Neutrophil (primary cell): ENCODE data around the gene FAM3D.

Source experiments
- H3K27ac ChIP-seq: fragments of 200-600 bp; sonication (generic); 2 replicates; pipeline ENCODE4 v1.5.1; 2016; ENCODE audit warnings: mild to moderate bottlenecking, moderate library complexity
- H3K27me3 ChIP-seq: fragments of 200-600 bp; sonication (generic); 2 replicates; pipeline ENCODE4 v1.6.0; 2016; ENCODE audit warnings: mild to moderate bottlenecking
- H3K36me3 ChIP-seq: fragments of 200-600 bp; sonication (generic); 2 replicates; pipeline ENCODE4 v1.5.1; 2017
- H3K4me1 ChIP-seq, 2 experiments: fragments of 200-600 bp in 1 of 2; sonication (generic) in 1 of 2; 1 replicate in 1 of 2; 2 replicates in 1 of 2; pipeline versions ENCODE4 v1.5.1 to v1.6.1; 2013 to 2016; ENCODE audit warnings: low read depth in 1 of 2, low read length in 1 of 2, mild to moderate bottlenecking in 1 of 2, moderate library complexity in 1 of 2; ENCODE audit not compliant: control insufficient read depth in 1 of 2, insufficient read depth in 1 of 2
- H3K4me3 ChIP-seq, 2 experiments: fragments of 200-600 bp in 1 of 2; sonication (generic) in 1 of 2; 1 replicate in 1 of 2; 2 replicates in 1 of 2; pipeline ENCODE4 v1.5.1; 2013 to 2016; ENCODE audit warnings: low read depth in 1 of 2, low read length in 1 of 2, mild to moderate bottlenecking in 1 of 2, moderate library complexity in 1 of 2
- H3K9me3 ChIP-seq: fragments of 200-600 bp; sonication (generic); 2 replicates; pipeline ENCODE4 v1.5.1; 2016
- TF ChIP-seq, protein P1 (sequence below): fragments of 200-600 bp; sonication (generic); IDR thresholded peaks from 2 replicates; pipeline ENCODE4 v1.5.1; 2016; ENCODE audit warnings: antibody characterized with exemption

Gene FAM3D

DNA sequence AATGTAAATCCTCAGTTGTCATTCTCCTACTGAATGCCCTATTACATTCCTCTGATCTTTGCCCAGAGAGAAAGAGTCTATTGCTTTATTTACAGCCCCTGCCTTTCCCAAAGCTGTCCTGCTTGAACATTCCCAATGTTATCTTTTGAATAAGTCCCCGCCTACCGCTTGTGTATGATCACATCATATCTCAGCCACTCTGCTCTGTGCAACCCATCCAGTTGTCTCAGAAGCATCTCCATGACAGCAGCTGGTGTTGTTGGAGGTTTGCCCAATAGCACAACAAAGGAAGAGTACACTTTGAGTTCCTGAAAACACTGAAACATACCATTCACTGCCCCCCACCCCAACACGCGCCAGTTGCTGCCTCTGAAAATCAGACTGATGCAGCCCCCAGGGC, 22.0 kb upstream of the FAM3D start:
- H3K36me3 ChIP-seq: no peaks in the 10 kb centered on the region
- H3K27ac ChIP-seq: no peak overlapping the region
- no peak overlapping the region for H3K4me3 ChIP-seq
- no peaks in the 10 kb centered on the region for H3K27me3 ChIP-seq
- TF ChIP-seq, protein P1, sequence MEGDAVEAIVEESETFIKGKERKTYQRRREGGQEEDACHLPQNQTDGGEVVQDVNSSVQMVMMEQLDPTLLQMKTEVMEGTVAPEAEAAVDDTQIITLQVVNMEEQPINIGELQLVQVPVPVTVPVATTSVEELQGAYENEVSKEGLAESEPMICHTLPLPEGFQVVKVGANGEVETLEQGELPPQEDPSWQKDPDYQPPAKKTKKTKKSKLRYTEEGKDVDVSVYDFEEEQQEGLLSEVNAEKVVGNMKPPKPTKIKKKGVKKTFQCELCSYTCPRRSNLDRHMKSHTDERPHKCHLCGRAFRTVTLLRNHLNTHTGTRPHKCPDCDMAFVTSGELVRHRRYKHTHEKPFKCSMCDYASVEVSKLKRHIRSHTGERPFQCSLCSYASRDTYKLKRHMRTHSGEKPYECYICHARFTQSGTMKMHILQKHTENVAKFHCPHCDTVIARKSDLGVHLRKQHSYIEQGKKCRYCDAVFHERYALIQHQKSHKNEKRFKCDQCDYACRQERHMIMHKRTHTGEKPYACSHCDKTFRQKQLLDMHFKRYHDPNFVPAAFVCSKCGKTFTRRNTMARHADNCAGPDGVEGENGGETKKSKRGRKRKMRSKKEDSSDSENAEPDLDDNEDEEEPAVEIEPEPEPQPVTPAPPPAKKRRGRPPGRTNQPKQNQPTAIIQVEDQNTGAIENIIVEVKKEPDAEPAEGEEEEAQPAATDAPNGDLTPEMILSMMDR: no peak
- H3K4me1 ChIP-seq: no peaks in the 10 kb centered on the region
- H3K9me3 ChIP-seq: peaks cover 13% of the 10 kb centered on the region

- H3K36me3 ChIP-seq: no peaks in the 10 kb centered on the region
- no peaks in the 10 kb centered on the region for H3K27me3 ChIP-seq
- H3K4me1 ChIP-seq: no peaks in the 10 kb centered on the region
- H3K27ac ChIP-seq: no peak overlapping the region
- no peak overlapping the region for H3K4me3 ChIP-seq
- TF ChIP-seq, protein P1: no peak
- peaks cover 12% of the 10 kb centered on the region for H3K9me3 ChIP-seq
These were observed 20.3 kb upstream of the FAM3D start for GRCh38 chr3:58686847-58687246.

DNA sequence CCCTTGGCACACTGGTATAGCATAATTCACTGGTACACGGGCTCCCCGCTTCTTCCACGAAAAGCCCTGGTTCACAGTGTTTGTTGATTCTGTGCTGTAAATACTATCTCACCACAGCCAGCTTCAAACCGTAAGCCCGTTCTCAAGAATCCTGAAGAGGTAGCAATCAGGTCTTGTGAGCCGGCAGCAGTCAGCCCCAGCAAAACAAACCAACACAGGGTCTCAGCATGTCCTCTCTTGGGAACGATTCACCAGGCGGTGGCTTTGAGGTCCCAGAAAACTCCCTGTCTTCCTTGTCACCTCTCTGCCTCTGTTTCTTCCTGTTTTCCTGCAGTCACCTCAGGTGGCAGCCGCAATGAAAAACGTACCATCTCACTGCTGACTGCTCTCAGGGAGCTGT, 19.1 kb upstream of the FAM3D start:
- no peak overlapping the region for H3K4me3 ChIP-seq
- H3K27me3 ChIP-seq: no peaks in the 10 kb centered on the region
- TF ChIP-seq, protein P1: no peak
- H3K27ac ChIP-seq: no peak overlapping the region
- H3K36me3 ChIP-seq: no peaks in the 10 kb centered on the region
- no peaks in the 10 kb centered on the region for H3K4me1 ChIP-seq
- H3K9me3 ChIP-seq: peaks cover 7% of the 10 kb centered on the region

- Histone ChIP-seq H3K36me3 (no peaks in the 10 kb centered on the region), H3K9me3 (no peaks in the 10 kb centered on the region), H3K27ac (no peak overlapping the region), H3K4me3 (no peak overlapping the region), H3K27me3 (no peaks in the 10 kb centered on the region), H3K4me1 (no peaks in the 10 kb centered on the region)
- TF ChIP-seq, protein P1: no peak
These were observed 16.9 kb upstream of the FAM3D start for GRCh38 chr3:58683466-58683865.

GRCh38 chr3:58683001-58683458, 16.5 kb upstream of the FAM3D start:
- no peaks in the 10 kb centered on the region for H3K4me1 ChIP-seq
- TF ChIP-seq, protein P1: no peak
- H3K4me3 ChIP-seq: no peak overlapping the region

DNA sequence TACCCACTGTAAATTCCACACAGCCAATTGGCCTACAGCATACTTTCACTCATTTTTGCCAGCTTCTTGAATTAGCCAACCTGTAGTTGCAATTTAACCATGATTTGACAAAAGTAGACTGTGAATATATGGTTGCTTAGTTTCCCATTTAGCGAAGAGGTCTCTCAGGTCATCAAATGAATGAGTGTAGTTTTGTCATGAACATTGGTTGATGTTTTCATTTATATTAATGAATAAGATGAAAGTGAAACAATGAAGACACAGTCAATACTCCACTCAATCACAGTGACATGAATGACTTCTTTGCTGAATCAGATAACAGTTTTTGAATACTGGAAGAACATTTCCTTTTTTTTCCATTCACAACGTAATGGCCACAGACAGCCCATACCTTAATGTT, 15.3 kb upstream of the FAM3D start:
- Histone ChIP-seq H3K4me3 (no peak overlapping the region), H3K9me3 (no peaks in the 10 kb centered on the region), H3K27me3 (no peaks in the 10 kb centered on the region), H3K36me3 (no peaks in the 10 kb centered on the region), H3K27ac (no peak overlapping the region), H3K4me1 (no peaks in the 10 kb centered on the region)
- TF ChIP-seq, protein P1: no peak

More at GRCh38 chr3:58683001-58683458, 16.5 kb upstream of the FAM3D start:
- Histone ChIP-seq H3K36me3 (no peaks in the 10 kb centered on the region), H3K27me3 (no peaks in the 10 kb centered on the region), H3K9me3 (no peaks in the 10 kb centered on the region), H3K27ac (no peak overlapping the region)
